ENCODE data around the gene PIGS.
"Not testable (repeated sequence)": the region's sequence is repeated elsewhere in the genome, so short reads cannot be mapped to it uniquely, and the experiment has no call there.

The PIGS gene

GRCh38 chr17:28528327-28529012, 42.9 kb downstream of the PIGS start:
- TF ChIP-seq JUND (IDR thresholded peaks at IDR 0.05; ENCODE audit: low read depth), result no peak
- in situ Hi-C loops (cut with HindIII; ENCODE audit: low pct_unique_long_range_greater_than_20kb, low sequenced_read_pairs), result no loop called here
- DNase-seq (ENCODE audit: low read depth in 1 of 2, low spot score in 1 of 2), result no peak

GRCh38 chr17:28527859-28528258, 43.5 kb downstream of the PIGS start:
- peak; percentile 94 to 95 for DNase-seq (ENCODE audit: low read depth in 1 of 2, low spot score in 1 of 2)
- in situ Hi-C loops (cut with HindIII; ENCODE audit: low pct_unique_long_range_greater_than_20kb, low sequenced_read_pairs), result no loop called here

GRCh38 chr17:28527181-28527681, 44.1 kb downstream of the PIGS start:
- no peak for DNase-seq (ENCODE audit: low read depth in 1 of 2, low spot score in 1 of 2)
- in situ Hi-C loops (cut with HindIII; ENCODE audit: low pct_unique_long_range_greater_than_20kb, low sequenced_read_pairs), result no loop called here
- no peak for TF ChIP-seq JUND (IDR thresholded peaks at IDR 0.05; ENCODE audit: low read depth)

More at GRCh38 chr17:28527859-28528258, 43.5 kb downstream of the PIGS start:
- no peak for TF ChIP-seq JUND (IDR thresholded peaks at IDR 0.05; ENCODE audit: low read depth)

- in situ Hi-C loops (cut with HindIII; ENCODE audit: low pct_unique_long_range_greater_than_20kb, low sequenced_read_pairs), result no loop called here
- TF ChIP-seq JUND (IDR thresholded peaks at IDR 0.05; ENCODE audit: low read depth), result no peak
- DNase-seq (ENCODE audit: low read depth in 1 of 2, low spot score in 1 of 2), result no peak
These were observed 44.9 kb downstream of the PIGS start for GRCh38 chr17:28526381-28526780.

DNA sequence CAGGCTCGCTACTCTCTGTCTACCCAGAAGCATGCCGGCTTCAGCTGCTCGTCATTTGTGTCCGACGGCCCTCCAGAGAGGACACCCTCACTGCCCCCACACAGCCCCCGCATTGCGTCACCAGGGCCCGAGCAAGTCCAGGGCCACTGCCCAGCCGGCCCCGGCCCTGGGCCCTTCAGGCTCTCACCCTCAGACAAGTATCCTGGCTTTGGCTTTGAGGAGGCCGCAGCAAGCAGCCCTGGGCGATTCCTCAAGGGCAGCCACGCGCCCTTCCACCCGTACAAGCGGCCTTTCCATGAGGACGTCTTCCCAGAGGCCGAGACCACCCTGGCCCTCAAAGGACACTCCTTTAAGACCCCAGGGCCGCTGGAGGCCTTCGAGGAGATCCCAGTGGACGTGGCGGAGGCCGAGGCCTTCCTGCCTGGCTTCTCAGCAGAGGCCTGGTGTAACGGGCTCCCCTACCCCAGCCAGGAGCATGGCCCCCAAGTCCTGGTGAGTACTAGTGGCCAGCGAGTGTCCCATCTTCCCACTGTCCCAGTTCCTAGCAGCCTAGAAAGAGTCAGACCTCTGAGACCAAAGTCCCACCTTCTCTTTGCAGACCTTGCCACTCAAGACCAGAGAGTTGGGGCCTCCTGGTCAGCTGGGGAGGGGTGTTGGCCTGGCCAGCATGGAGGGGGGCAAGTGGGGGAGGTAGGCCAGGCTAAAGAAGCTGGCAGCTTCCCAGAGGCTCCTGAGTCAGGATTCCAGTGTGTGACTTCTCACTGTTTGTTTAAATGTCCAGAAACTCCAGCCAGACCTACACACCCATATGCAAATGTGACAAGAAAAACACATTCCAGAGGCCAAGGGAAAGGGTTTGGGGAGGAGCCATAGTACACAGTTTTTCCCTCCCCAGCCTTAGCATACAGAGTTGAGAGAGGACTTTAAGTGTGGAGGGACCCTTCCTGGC, 46.6 kb downstream of the PIGS start:
- in situ Hi-C loops (cut with HindIII; ENCODE audit: low pct_unique_long_range_greater_than_20kb, low sequenced_read_pairs), result no loop called here
- DNase-seq (ENCODE audit: low read depth in 1 of 2, low spot score in 1 of 2), result peak; percentile 96 to 97

DNA sequence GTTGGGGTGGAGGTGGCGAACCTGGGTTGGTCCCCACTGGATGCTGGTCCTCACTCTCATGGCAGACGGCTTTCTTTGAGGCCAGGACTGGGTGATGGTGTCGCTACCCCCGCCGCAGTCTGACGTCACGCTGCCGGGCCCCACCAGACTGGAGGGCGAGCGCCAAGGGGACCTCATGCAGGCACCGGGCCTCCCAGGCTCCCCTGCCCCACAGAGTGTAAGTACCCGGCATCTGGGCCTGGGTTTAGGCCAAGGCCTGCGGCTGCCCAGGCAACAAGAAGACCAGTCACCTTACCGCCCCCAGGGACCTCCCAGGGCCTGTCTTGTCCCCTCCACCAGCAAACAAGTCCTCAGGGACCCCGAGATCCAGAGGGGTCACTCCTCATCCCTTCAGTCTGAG, 47.4 kb downstream of the PIGS start:
- in situ Hi-C loops (cut with HindIII; ENCODE audit: low pct_unique_long_range_greater_than_20kb, low sequenced_read_pairs), result no loop called here
- no peak for DNase-seq (ENCODE audit: low read depth in 1 of 2, low spot score in 1 of 2)
- no peak for TF ChIP-seq JUND (IDR thresholded peaks at IDR 0.05; ENCODE audit: low read depth)

More for the DNA sequence above, 46.6 kb downstream of the PIGS start:
- no peak for TF ChIP-seq JUND (IDR thresholded peaks at IDR 0.05; ENCODE audit: low read depth)

DNA sequence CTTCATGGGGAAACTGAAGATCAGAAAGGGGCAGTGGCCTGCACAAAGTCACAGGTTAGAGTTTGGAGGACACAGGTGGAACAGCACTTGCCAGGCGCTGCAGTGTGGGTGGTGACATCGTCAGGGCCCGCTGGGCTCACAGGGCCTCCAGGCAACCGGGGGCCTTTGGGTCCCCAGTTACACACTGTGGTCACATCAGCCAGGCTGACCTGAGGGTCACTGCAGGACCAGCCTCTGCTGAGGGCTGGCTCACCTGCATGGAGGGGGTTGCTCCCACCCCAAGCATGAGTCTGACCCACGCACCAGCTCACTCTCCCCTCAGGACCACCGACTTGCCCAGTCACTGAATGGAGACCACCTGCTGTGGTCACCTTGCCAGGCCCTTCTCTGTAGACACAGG, 48.1 kb downstream of the PIGS start:
- no peak for DNase-seq (ENCODE audit: low read depth in 1 of 2, low spot score in 1 of 2)
- no peak for TF ChIP-seq JUND (IDR thresholded peaks at IDR 0.05; ENCODE audit: low read depth)
- in situ Hi-C loops (cut with HindIII; ENCODE audit: low pct_unique_long_range_greater_than_20kb, low sequenced_read_pairs), result no loop called here

DNA sequence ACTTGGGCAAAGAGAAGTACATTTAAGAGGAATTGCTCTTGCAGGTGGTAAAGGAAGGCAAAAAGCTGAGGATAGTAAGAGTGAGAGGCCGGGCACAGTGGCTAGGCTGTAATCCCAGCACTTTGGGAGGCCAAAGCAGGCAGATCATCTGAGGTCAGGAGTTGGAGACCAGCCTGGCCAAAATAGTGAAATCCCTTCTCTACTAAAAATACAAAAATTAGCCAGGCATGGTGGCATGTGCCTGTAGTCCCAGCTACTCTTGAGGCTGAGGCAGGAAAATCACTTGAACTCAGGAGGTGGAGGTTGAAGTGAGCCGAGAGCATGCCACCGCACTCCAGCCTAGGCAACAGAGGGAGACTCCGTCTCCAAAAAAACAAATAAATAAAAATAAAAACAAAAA, 49.0 kb downstream of the PIGS start:
- in situ Hi-C loops (cut with HindIII; ENCODE audit: low pct_unique_long_range_greater_than_20kb, low sequenced_read_pairs); DNase-seq (ENCODE audit: low read depth in 1 of 2, low spot score in 1 of 2): not testable (repeated sequence)

DNA sequence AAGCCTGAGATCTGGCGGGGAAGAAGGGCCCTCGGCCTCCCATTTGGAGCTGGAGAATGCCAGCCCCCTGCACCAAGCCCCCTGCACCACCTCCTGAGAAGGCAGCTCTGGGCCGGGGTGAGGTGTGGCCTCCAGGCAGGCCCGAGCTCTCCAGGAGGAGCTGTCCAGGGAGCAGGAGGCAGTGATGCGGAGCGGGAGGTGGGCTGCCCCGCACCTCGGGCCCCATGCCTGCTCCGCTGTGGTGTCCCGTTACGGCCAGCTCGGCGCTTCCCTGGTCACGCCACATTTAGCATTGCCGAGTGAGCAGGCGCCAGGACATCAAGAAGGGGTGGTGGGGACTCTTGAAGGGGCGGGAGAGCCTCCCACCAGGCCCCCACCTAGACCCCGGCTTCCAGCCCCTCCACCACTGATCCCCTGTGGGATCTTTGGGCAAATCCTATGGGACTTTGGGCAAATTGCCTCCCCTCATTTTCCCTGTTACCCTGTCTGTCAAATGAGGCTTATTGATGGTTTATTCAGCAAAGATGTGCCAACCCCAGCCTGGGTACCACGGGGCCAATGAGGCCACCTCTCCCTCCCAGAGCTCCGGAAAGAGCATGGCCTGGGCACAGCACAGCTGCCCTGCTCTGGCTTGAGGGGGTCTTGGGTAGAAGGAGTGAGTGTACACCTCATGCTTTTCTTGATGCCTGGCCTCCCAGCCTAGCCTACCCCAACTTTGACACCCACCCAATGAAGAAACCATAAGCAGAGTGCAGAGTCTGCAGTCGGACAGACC, 49.8 kb downstream of the PIGS start:
- in situ Hi-C loops (cut with HindIII; ENCODE audit: low pct_unique_long_range_greater_than_20kb, low sequenced_read_pairs), result no loop called here
- TF ChIP-seq JUND (IDR thresholded peaks at IDR 0.05; ENCODE audit: low read depth), result no peak
- DNase-seq (ENCODE audit: low read depth in 1 of 2, low spot score in 1 of 2), result no peak

GRCh38 chr17:28520687-28521086, 50.6 kb downstream of the PIGS start:
- TF ChIP-seq JUND (IDR thresholded peaks at IDR 0.05; ENCODE audit: low read depth), result no peak
- in situ Hi-C loops (cut with HindIII; ENCODE audit: low pct_unique_long_range_greater_than_20kb, low sequenced_read_pairs), result no loop called here

GRCh38 chr17:28519236-28519635, 52.1 kb downstream of the PIGS start:
- DNase-seq (ENCODE audit: low read depth in 1 of 2, low spot score in 1 of 2), result no peak
- in situ Hi-C loops (cut with HindIII; ENCODE audit: low pct_unique_long_range_greater_than_20kb, low sequenced_read_pairs), result no loop called here
- no peak for TF ChIP-seq JUND (IDR thresholded peaks at IDR 0.05; ENCODE audit: low read depth)

More at GRCh38 chr17:28520687-28521086, 50.6 kb downstream of the PIGS start:
- DNase-seq (ENCODE audit: low read depth in 1 of 2, low spot score in 1 of 2), result no peak

DNA sequence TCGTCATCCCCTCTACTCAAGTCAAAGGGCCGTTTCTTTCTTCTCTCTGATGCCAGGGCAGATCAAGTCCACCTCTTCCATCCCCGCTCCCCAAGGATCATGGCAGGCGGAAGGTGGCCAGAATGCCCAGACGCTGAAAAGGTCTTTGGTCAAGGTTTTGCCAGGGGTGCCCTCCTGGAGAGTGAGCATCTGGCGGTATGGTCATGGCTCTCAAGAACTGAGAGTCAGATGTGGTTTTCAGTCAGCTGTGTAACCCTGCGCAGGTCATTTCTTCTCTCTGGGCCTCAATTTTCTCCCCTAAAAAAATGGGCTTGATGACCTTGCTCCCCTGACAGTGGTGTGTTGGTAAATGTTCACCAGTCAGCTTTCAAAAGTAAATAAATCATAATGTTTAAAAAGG, 52.7 kb downstream of the PIGS start:
- in situ Hi-C loops (cut with HindIII; ENCODE audit: low pct_unique_long_range_greater_than_20kb, low sequenced_read_pairs), result no loop called here
- DNase-seq (ENCODE audit: low read depth in 1 of 2, low spot score in 1 of 2), result no peak
- no peak for TF ChIP-seq JUND (IDR thresholded peaks at IDR 0.05; ENCODE audit: low read depth)

Measured in T47D (cell line).